ENCODE measurements around the gene PPP1R13L. TPM values are rescaled to one million over a fixed set of nuclear protein-coding genes. Genes with fewer than 3 reads are reported as not detected.
A peak's percentile ranks its signal among the peaks of the same experiment; 100 is the strongest.

PPP1R13L gene
- total and polyA plus RNA-seq, 12 donors: 1.7 to 95.2 (median 35.2) TPM

DNA sequence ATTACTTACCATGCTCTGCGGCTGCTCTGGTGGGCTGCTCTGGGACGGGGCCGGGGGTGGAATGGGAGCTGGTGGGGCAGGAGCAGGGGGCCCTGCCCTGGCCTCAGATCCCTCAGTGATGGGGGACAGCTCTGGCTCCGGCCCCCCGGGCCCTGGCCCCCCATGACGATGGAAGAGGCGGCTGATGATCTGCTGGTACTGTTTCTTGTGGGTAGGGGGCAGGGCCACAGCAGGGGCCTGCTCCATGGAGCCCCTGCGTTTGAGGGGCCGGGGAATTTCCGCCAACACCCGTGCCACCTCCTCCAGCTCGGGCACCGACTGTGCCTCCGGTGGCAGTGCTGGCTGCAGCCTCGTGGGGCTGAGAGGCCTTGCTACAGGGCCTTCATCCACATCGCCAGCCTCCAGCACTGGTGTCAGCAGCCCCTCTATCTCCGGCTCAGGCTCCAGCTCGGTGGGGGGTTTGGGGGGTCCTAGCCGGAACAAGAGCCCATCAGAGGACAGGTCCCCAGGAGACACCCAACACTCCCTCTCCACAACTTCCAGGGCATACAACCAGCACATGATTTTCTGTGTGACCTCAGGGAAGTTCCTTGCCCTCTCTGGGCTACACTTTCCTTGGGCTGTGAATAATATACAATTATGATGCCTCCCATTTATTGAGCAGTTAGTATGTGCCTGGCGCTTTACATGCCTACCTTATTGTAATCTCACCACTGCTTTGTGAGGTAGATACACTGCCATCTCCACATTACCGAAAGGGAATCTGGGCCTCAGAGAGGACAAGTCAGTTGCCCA is 12.8 kb downstream of the PPP1R13L start:
- no peaks in the 10 kb centered on the region for H3K36me3 ChIP-seq (replicated peaks in 1 of 2)
- no peaks in the 10 kb centered on the region for H3K27me3 ChIP-seq
- TF ChIP-seq, protein P1, sequence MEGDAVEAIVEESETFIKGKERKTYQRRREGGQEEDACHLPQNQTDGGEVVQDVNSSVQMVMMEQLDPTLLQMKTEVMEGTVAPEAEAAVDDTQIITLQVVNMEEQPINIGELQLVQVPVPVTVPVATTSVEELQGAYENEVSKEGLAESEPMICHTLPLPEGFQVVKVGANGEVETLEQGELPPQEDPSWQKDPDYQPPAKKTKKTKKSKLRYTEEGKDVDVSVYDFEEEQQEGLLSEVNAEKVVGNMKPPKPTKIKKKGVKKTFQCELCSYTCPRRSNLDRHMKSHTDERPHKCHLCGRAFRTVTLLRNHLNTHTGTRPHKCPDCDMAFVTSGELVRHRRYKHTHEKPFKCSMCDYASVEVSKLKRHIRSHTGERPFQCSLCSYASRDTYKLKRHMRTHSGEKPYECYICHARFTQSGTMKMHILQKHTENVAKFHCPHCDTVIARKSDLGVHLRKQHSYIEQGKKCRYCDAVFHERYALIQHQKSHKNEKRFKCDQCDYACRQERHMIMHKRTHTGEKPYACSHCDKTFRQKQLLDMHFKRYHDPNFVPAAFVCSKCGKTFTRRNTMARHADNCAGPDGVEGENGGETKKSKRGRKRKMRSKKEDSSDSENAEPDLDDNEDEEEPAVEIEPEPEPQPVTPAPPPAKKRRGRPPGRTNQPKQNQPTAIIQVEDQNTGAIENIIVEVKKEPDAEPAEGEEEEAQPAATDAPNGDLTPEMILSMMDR (IDR thresholded peaks at IDR 0.05): no peak
- TF ChIP-seq POLR2A (IDR thresholded peaks at IDR 0.05): no peak
- H3K4me3 ChIP-seq: no peak overlapping the region
- H3K27ac ChIP-seq: no peak overlapping the region
- intact Hi-C loops (cut with DNase I): no loop called here
- no peaks in the 10 kb centered on the region for H3K9me3 ChIP-seq (replicated peaks in 1 of 3)
- WGBS, 4 donors: 90 to 95% (median 93%) methylated on average over 7 to 21 of the region's 21 CpGs
- no peak for DNase-seq
- H3K4me1 ChIP-seq (replicated peaks in 1 of 2): no peaks in the 10 kb centered on the region

GRCh38 chr19:45391346-45391745 is 13.5 kb downstream of the PPP1R13L start:
- TF ChIP-seq, protein P1 (IDR thresholded peaks at IDR 0.05): no peak
- no peak for TF ChIP-seq POLR2A (IDR thresholded peaks at IDR 0.05)
- Histone ChIP-seq H3K9me3 (replicated peaks in 1 of 3) (no peaks in the 10 kb centered on the region), H3K36me3 (replicated peaks in 1 of 2) (no peaks in the 10 kb centered on the region), H3K4me1 (replicated peaks in 1 of 2) (no peaks in the 10 kb centered on the region), H3K27me3 (peaks cover 1% of the 10 kb centered on the region), H3K27ac (no peak overlapping the region), H3K4me3 (no peak overlapping the region)
- no peak for DNase-seq
- 76 to 86% (median 81%) methylated on average over 3 of the region's 3 CpGs for WGBS, 4 donors
- intact Hi-C loops (cut with DNase I): no loop called here

DNA sequence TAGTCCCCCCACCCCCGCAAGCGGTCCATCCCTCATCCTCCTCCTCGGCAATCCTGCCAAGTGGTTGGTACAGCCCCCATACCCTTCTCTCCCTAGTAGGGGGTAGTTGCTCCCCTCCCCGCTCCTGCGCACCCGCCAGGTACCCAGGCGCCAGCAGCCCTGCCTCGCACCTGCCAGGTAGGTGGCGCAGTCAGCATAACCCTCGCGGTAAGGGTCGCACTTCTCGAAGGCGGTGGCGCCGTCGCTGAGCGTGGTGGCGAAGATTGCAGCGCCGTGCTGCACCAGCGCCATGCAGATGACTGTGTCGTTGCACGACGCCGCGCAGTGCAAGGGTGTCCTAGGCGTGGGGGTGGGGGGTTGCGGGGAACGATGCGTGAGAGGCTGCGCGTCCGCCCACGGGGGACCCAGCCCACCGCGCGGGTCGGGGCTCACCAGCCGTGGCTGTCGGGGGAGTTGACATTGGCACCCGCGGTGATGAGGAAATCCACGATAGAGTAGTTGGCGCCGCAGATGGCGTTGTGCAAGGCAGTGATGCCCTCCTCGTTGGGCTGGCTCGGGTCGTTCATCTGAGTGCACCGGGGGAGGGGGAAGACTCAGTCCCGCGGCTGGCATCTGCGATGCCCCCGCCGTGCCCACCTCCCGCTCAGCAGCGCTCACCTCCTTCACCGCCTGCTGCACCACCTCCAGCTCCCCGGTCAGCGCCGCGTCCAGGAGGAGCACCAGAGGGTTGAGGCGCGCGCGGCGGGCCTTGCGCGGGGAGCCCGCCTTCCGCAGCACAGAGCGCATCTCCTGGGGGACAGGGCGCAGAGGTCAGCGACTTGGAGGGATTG is 19.3 kb downstream of the PPP1R13L start:
- DNase-seq: peak in 1 of 7 donors; percentile 28
- H3K27me3 ChIP-seq: peaks cover 12% of the 10 kb centered on the region
- H3K4me1 ChIP-seq (replicated peaks in 1 of 2): peaks cover 0 to 7% of the 10 kb centered on the region in 2 donors
- intact Hi-C loops (cut with DNase I): no loop called here
- H3K36me3 ChIP-seq (replicated peaks in 1 of 2): no peaks in the 10 kb centered on the region
- H3K27ac ChIP-seq: no peak overlapping the region
- H3K4me3 ChIP-seq: no peak overlapping the region
- no peak for TF ChIP-seq POLR2A (IDR thresholded peaks at IDR 0.05)
- TF ChIP-seq, protein P1 (IDR thresholded peaks at IDR 0.05): no peak
- 7 to 14% (median 7%) methylated on average over 20 to 75 of the region's 75 CpGs; no CpG with 5 or more reads in 1 of the 4 donors for WGBS, 4 donors
- H3K9me3 ChIP-seq (replicated peaks in 1 of 3): no peaks in the 10 kb centered on the region

DNA sequence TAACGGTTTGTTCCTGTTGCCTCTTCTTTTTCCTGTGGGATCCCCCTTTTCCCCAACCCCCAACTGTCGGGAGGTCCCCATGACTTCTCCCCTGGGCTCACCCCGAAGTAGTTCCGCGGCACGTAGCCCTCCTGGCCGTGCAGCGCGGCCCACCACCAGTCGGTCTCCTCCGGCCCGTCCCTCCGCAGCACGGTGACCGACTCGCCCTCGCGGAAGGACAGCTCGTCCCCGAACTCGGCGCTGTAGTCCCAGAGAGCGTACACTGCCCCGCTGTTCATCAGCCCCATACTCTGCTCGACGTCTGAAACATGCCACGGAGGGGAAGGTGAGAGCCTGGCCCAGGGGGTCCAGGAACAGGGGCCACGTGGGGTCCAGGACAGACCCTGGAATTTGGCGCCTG is 22.4 kb downstream of the PPP1R13L start:
- H3K27me3 ChIP-seq: peaks cover 12% of the 10 kb centered on the region
- no peaks in the 10 kb centered on the region for H3K9me3 ChIP-seq (replicated peaks in 1 of 3)
- no peak for DNase-seq
- H3K4me1 ChIP-seq (replicated peaks in 1 of 2): peaks cover 0 to 7% of the 10 kb centered on the region in 2 donors
- no peak for TF ChIP-seq POLR2A (IDR thresholded peaks at IDR 0.05)
- TF ChIP-seq, protein P1 (IDR thresholded peaks at IDR 0.05): no peak
- no peak overlapping the region for H3K27ac ChIP-seq
- H3K36me3 ChIP-seq (replicated peaks in 1 of 2): no peaks in the 10 kb centered on the region
- 84 to 91% (median 87%) methylated on average over 25 to 29 of the region's 29 CpGs for WGBS, 4 donors
- intact Hi-C loops (cut with DNase I): no loop called here
- H3K4me3 ChIP-seq: no peak overlapping the region
